DMS53 treated with DMSO at 0.1 percent for 48 hours (cell line): ENCODE measurements around the gene RLN3.
"Not testable (repeated sequence)": the region's sequence is repeated elsewhere in the genome, so short reads cannot be mapped to it uniquely, and the experiment has no call there.

ENCODE experiments used
- DNase-seq: peaks from one replicate; lab custom pipeline; 2025; ENCODE audit not compliant: unreplicated experiment; lab: John Stamatoyannopoulos, UW

The RLN3 gene

DNA sequence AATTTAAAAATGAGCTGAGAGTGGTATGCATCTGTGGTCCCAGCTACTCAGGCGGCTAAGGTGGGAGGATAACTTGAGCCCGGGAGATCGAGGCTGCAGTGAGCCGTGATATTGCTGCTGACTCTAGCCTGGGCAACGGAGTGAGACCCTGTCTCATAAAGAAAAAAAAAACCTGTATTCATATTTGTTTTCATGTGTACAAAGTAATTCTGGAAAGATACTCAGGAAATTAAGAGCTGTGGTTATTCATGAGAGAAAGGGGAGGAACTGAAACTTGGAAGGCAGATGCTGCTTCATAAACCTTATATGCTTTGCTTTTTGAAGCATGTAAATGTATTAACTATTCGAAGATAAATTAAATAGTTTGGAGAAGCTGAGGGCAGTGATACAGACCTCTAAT, 8.8 kb upstream of the RLN3 start:
- no peak for DNase-seq

GRCh38 chr19:14019739-14020138, 8.2 kb upstream of the RLN3 start:
- not testable (repeated sequence) for DNase-seq

DNA sequence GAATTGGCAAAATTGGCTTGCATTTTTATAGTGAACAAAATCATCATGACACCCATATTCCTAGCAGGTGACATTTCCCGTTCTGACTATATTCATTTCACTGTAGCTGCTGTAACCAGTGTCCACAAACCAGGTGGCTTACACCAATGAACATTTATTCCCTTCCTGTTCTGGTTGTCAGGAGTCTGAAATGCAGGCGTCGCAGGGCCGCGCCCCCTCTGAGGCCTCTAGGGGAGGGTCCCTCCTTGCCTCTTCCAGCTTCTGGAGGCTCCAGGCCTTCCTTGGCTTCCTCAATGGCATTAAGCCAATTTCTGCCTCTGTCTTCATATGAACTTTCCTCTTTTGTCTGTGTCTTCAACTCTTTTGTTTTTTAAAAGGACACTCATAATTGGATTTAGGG, 6.5 kb upstream of the RLN3 start:
- DNase-seq: no peak

- DNase-seq: no peak
Observed at GRCh38 chr19:14022469-14022868, 5.5 kb upstream of the RLN3 start.

DNA sequence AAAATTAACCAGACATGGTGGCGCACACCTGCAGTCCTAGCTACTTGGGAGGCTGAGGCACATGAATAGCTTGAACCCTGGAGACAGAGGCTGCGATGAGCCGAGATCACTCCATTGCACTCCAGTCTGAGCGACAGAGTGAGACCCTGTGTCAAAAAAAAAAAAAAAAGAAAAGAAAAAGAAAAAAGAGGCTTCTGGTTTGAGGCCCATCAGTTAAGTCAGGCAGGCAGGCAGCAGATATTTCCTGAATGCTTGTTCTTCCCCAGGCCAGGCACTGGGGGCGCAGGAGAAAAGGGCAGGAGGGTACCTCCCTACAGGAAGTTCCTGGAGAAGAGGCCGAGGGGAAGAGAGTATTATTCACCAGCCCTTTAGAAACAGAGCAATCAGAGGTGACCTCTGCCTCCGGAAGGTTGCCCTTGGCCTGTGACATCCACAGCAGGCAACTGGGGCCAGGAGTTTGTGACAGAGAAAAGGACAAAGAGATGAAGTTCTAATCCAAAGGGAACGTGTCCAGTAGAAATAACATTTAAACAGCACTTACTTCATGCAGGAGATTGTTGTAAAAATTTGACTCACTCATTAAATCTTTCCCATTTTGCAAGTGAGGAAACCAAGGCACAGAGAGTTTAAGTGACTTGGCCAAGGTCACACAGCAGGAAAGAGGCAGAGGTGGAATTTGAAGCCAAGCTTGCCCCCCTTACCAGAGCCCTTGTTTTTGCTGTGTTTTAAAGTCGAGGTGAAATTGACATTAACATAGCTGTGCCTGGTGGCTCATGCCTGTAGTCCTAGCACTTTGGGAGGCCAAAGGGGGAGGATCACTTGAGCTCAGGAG, 4.3 kb upstream of the RLN3 start:
- DNase-seq: peak; percentile 56

DNA sequence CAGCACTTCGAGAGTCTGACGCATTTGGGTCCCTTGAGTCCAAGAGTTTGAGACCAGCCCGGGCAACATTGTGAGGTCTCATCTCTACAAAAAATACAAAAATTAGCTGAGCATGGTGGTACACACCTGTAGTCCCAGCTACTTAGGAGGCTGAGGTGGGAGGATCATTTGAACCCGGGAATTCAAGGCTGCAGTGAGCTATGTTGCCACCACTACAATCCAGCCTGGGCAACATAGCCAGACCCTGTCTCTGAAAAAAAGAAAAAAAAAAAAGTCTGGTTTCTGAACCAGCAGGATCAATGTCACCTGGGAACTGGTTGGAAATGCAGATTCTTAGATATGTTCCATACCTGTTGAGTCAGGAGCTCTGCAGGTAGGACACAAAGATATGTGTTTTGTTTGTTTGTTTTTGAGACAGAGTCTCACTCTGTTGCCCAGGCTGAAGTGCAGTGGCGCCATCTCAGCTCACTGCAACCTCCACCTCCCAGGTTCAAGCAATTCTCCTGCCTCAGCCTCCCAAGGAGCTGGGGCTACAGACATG, 1.2 kb upstream of the RLN3 start:
- DNase-seq: not testable (repeated sequence)

- no peak for DNase-seq
Observed at GRCh38 chr19:14028901-14029300, 953 bp downstream of the RLN3 start.

DNA sequence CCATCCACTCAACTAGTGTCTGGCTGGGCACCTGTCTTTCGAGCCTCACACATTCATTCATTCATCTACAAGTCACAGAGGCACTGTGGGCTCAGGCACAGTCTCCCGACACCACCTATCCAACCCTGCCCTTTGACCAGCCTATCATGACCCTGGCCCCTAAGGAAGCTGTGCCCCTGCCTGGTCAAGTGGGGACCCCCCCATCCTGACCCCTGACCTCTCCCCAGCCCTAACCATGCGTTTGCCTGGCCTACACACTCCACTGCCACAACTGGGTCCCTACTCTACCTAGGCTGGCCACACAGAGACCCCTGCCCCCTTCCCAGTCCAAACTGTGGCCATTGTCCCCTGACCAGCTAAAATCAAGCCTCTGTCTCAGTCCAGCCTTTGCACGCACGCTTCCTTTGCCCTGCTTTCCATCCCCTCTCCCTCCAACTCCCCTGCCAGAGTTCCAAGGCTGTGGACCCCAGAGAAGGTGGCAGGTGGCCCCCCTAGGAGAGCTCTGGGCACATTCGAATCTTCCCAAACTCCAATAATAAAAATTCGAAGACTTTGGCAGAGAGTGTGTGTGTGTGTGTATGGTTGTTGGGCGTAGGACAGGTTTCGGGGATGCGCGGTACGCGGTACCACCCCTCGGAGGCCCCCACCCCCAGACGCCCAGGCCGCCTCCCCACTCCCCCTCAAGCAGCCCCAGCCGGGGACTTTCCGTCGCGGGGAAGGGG, 3.2 kb downstream of the RLN3 start:
- no peak for DNase-seq

DNA sequence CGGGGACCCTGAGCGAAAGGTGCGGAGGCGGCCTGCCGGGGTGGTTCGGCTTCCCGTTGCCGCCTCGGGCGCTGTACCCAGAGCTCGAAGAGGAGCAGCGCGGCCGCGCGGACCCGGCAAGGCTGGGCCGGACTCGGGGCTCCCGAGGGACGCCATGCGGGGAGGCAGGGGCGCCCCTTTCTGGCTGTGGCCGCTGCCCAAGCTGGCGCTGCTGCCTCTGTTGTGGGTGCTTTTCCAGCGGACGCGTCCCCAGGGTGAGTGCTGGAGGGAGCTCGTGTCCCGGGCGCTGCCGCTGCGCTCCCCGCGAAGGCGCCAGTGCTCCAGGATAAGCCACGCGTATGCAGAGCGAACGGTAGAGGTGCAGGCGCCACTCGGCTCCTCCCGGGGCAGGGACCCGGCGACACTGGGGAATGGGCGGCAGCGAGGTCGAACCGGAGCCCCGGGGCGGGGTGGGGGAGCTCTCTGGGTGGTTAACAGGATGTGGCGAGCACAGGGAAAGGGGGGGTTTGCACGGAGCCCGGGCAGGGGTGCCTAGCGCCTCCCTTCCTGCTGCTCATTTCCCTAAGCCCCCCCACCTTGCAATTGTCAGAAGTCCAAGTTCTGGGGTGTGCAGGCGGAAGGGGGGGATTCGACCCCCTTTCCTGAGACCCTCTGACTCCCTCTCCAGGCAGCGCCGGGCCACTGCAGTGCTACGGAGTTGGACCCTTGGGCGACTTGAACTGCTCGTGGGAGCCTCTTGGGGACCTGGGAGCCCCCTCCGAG, 4.0 kb downstream of the RLN3 start, which contains the start of gene IL27RA:
Gene IL27RA (plus strand): TSS at position 44 of the 762 bp plus-strand sequence. CDS start 111 bp downstream, at position 155.
- no peak for DNase-seq

- no peak for DNase-seq
Observed at GRCh38 chr19:14033946-14034345, 6.0 kb downstream of the RLN3 start.

DNA sequence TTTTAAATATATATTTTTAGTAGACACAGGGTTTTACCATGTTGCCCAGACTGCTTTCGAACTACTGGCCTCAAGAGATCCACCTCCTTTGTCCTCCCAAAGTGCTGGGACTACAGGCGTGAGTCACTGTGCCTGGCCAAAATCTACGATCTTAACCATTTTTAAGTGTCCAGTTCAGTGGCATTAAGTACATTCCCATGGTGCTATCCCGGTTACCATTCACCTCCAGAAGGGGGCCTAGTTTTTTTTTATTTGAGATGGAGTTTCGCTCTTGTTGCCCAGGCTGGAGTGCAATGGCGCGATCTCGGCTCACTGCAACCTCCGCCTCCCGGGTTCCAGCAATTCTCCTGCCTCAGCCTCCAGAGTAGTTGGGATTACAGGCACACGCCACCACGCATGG, 7.2 kb downstream of the RLN3 start:
- not testable (repeated sequence) for DNase-seq

DNA sequence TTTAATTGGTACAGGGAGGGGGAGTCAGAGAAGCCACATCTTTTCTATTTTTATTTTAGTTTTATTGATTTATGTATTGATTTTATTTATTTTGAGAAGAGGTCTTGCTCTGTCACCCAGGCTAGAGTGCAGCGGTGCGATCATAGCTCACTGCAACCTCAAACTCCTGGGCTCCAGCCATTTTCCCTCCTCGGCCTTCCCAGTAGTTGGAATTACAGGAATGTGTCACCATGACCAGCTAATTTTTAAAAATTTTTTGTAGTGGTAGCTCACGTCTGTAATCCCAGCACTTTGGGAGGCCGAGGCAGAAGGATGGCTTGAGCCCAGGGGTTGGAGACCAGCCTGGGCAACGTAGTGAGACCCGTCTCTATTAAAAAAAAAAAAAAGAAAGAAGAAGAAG, 7.8 kb downstream of the RLN3 start:
- DNase-seq: no peak

DNA sequence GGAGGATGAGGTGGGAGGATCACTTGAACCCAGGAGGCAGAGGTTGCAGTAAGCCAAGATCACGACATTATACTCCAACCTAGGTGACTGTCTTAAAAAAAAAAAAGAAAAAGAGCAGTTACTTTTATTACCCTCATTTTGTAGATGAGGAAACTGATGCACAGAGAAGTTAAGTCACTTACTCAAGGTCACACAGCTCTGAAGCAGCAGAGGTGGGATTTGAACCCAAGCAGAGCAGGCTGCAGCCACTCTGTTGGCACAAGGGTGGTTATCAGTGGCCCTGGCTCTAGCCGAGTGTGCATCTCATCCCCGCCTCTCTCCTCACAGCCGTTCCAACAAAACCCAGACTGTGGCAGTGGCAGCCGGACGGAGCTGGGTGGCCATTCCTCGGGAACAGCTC, 11.2 kb downstream of the RLN3 start:
- DNase-seq: no peak

- not testable (repeated sequence) for DNase-seq
Observed at GRCh38 chr19:14042659-14043608, 15.0 kb downstream of the RLN3 start.

DNA sequence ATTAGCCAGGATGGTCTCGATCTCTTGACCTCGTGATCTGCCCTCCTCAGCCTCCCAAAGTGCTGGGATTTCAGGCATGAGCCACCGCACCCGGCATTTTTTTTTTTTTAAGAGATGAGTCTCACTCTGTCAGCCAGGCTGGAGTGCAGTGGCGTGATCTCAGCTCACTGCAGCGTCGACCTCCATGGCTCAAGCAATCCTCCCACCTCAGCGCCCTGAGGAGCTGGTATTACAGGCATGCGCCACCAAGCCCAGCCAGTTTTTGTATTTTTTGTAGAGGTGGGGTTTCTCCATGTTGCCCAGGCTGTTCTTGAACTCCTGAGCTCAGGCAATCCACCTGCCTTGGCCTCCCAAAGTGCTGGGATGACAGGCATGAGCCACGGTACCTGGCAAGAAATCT, 19.9 kb downstream of the RLN3 start:
- not testable (repeated sequence) for DNase-seq

GRCh38 chr19:14048443-14049153, 20.6 kb downstream of the RLN3 start:
- DNase-seq: peak; percentile 27

DNA sequence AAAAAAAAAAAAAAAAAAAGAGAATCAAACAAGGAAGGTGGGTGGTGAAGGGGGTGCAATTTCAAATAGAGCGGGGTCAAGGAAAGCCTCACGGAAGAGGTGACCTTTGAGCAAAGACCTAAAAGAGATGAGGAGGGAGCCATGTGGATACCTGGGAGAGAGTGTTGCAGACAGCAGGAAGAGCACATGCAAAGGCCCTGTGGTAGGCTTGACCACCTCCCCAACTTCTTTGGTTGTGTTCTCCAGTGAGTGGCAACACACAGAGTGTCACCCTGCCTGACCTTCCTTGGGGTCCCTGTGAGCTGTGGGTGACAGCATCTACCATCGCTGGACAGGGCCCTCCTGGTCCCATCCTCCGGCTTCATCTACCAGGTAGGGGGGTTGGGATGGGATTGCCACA, 22.6 kb downstream of the RLN3 start:
- DNase-seq: no peak

DNA sequence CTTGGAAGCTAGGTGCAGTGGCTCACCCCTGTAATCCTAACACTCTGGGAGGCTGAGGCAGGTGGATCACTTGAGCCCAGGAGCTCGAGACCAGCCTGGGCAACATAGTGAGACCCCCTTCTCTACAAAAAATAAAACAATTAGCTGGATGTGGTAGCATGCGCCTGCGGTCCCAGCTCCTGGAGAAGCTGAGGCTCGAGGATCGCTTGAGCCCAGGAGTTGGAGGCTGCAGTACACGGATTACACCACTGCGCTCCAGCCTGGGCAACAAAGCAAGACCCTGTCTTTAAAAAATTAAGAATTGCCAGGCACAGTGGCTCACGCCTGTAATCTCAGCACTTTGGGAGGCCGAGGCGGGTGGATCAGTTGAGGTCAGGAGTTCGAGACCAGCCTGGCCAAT, 23.0 kb downstream of the RLN3 start:
- not testable (repeated sequence) for DNase-seq

GRCh38 chr19:14051980-14052379, 24.0 kb downstream of the RLN3 start:
- DNase-seq: no peak

DNA sequence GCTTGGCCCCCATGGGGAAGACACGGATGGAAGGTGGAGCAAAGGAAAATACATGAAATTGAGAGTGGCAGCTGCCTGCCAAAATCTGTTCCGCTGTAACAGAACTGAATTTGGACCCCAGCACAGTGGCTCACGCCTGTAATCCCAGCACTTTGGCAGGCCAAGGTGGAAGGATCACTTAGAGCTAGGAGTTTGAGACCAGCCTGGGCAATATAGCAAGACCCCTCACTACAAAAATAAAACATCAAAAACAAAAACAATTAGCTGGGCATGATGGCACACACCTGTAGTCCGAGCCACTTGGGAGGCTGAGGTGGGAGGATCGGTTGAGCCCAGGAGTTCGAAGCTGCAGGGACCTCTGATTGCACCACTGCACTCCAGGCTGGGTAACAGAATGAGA, 24.5 kb downstream of the RLN3 start:
- DNase-seq: no peak
